IMR-90 (cell line): ENCODE data around the gene SPATS2L. TPM values are rescaled to one million over a fixed set of nuclear protein-coding genes. Genes with fewer than 3 reads are reported as not detected.

ENCODE experiments used
- ATAC-seq: fragments of 200-7000 bp; cut with Tn5 transposase; 2 replicates; pipeline ENCODE4 v1.9.1; 2020; ENCODE audit warnings: low read depth, mild to moderate bottlenecking, moderate library complexity
- BruUV-seq: library from RNA; stranded (reverse); fragments of 400-500 nt; replicated peaks from 2 replicates; lab custom pipeline; 2021; lab: Mats Ljungman, UMichigan
- CTCF ChIA-PET: fragments of 300-600 bp; formaldehyde crosslinking; extraction: SDS; loops from one replicate; lab custom pipeline; 2021; ENCODE audit warnings: antibody characterized with exemption; lab: Yijun Ruan, JAX
- POLR2A ChIA-PET: fragments of 300-600 bp; sonication (Branson Sonifier 250); formaldehyde crosslinking; loops from one replicate; lab custom pipeline; 2022; ENCODE audit warnings: antibody characterized with exemption; ENCODE audit not compliant: unreplicated experiment; lab: Charles Lee
- DNase-seq: peaks from one replicate; pipeline ENCODE4 v3.0.0; 2013
- H2AFZ ChIP-seq: replicated peaks from 2 replicates; pipeline ENCODE3; 2013; ENCODE audit warnings: low read length, mild to moderate bottlenecking; ENCODE audit not compliant: poor library complexity
- H2AK5ac ChIP-seq: 2 replicates; pipeline ENCODE4 v1.6.1; 2013; ENCODE audit warnings: low read depth, low read length, inconsistent platforms
- H2AK9ac ChIP-seq: replicated peaks from 2 replicates; pipeline ENCODE3; 2013; ENCODE audit warnings: mild to moderate bottlenecking, low read depth, low read length, moderate library complexity; ENCODE audit not compliant: poor library complexity
- H2BK120ac ChIP-seq: 2 replicates; pipeline ENCODE4 v1.6.1; 2013; ENCODE audit warnings: low read depth, low read length, inconsistent platforms
- H2BK15ac ChIP-seq: 3 replicates; pipeline ENCODE4 v1.6.1; 2013; ENCODE audit warnings: low read depth, low read length, inconsistent platforms
- H2BK20ac ChIP-seq: 2 replicates; pipeline ENCODE4 v1.6.1; 2013; ENCODE audit warnings: low read depth, mild to moderate bottlenecking, inconsistent platforms, low read length, moderate library complexity
- H2BK5ac ChIP-seq: 2 replicates; pipeline ENCODE4 v1.6.1; 2013; ENCODE audit warnings: mild to moderate bottlenecking, low read depth, low read length, inconsistent platforms; ENCODE audit not compliant: poor library complexity, severe bottlenecking
- H3K14ac ChIP-seq: replicated peaks from 2 replicates; pipeline ENCODE4 v1.6.1; 2013; ENCODE audit warnings: low read depth, low read length, inconsistent platforms
- H3K18ac ChIP-seq: 2 replicates; pipeline ENCODE4 v1.6.1; 2013; ENCODE audit warnings: low read depth, low read length, control low read depth
- H3K23ac ChIP-seq: 2 replicates; pipeline ENCODE4 v1.6.1; 2013; ENCODE audit warnings: low read depth, low read length, inconsistent platforms
- H3K27ac ChIP-seq: 2 replicates; pipeline ENCODE4 v1.5.1; 2013; ENCODE audit warnings: mild to moderate bottlenecking, control low read depth, low read length; ENCODE audit not compliant: insufficient read depth
- H3K27me3 ChIP-seq: 2 replicates; pipeline ENCODE4 v1.6.1; 2013; ENCODE audit warnings: low read length; ENCODE audit not compliant: control insufficient read depth, insufficient read depth
- H3K36me3 ChIP-seq: 2 replicates; pipeline ENCODE4 v1.6.1; 2013; ENCODE audit warnings: low read length, mixed read lengths; ENCODE audit not compliant: control insufficient read depth, insufficient read depth
- H3K4ac ChIP-seq: 2 replicates; pipeline ENCODE4 v1.6.1; 2013; ENCODE audit warnings: low read depth, low read length, inconsistent platforms
- H3K4me1 ChIP-seq: 2 replicates; pipeline ENCODE4 v1.6.1; 2013; ENCODE audit warnings: low read length, mixed read lengths; ENCODE audit not compliant: control insufficient read depth, insufficient read depth
- H3K4me2 ChIP-seq: 2 replicates; pipeline ENCODE4 v1.6.1; 2013; ENCODE audit warnings: low read depth, mild to moderate bottlenecking, control low read depth, low read length, moderate library complexity
- H3K4me3 ChIP-seq: 2 replicates; pipeline ENCODE4 v1.5.1; 2013; ENCODE audit warnings: low read depth, mild to moderate bottlenecking, control low read depth, low read length, moderate library complexity; ENCODE audit not compliant: insufficient read depth
- H3K56ac ChIP-seq: 2 replicates; pipeline ENCODE4 v1.6.1; 2013; ENCODE audit warnings: low read length, inconsistent platforms; ENCODE audit not compliant: insufficient read depth; ENCODE audit errors: extremely low read depth
- H3K79me1 ChIP-seq, 2 experiments: 2 replicates each; pipeline ENCODE4 v1.6.1; 2013; ENCODE audit warnings: low read length in 2 of 2, inconsistent platforms in 1 of 2, low read depth in 1 of 2
- H3K9ac ChIP-seq: 2 replicates; pipeline ENCODE4 v1.6.1; 2013; ENCODE audit warnings: low read depth, low read length, control low read depth
- H3K9me1 ChIP-seq: 2 replicates; pipeline ENCODE4 v1.6.1; 2013; ENCODE audit warnings: low read length, inconsistent platforms; ENCODE audit not compliant: insufficient read depth
- H3K9me3 ChIP-seq: 2 replicates; pipeline ENCODE4 v1.6.1; 2013; ENCODE audit warnings: low read length; ENCODE audit not compliant: control insufficient read depth, insufficient read depth
- H4K20me1 ChIP-seq: 2 replicates; pipeline ENCODE4 v1.6.1; 2013; ENCODE audit warnings: low read length, inconsistent platforms; ENCODE audit not compliant: insufficient read depth
- H4K5ac ChIP-seq: 2 replicates; pipeline ENCODE4 v1.6.1; 2013; ENCODE audit warnings: mild to moderate bottlenecking, low read depth, low read length, control low read depth
- H4K8ac ChIP-seq, 2 experiments: 2 replicates each; pipeline ENCODE4 v1.6.1; 2013; ENCODE audit warnings: low read depth in 2 of 2, low read length in 2 of 2, control low read depth in 1 of 2, inconsistent platforms in 1 of 2
- H4K91ac ChIP-seq: 2 replicates; pipeline ENCODE4 v1.6.1; 2013; ENCODE audit warnings: low read depth, low read length, inconsistent platforms; ENCODE audit not compliant: insufficient read depth
- CEBPB ChIP-seq: IDR thresholded peaks from 2 replicates; pipeline ENCODE4 v1.6.1; 2012; ENCODE audit warnings: low read depth, low read length, improper control_type of control experiment
- CHD1 ChIP-seq: IDR thresholded peaks from 2 replicates; pipeline ENCODE4 v1.6.1; 2012; ENCODE audit warnings: low read depth, low read length, improper control_type of control experiment
- FOS ChIP-seq: fragments of 150-350 bp; IDR thresholded peaks from 2 replicates; pipeline ENCODE4 v1.6.1; 2016; ENCODE audit warnings: low read depth, low read length
- MAFK ChIP-seq: IDR thresholded peaks from 2 replicates; pipeline ENCODE4 v1.6.1; 2012; ENCODE audit warnings: low read depth, low read length, improper control_type of control experiment
- MAZ ChIP-seq: IDR thresholded peaks from 2 replicates; pipeline ENCODE4 v1.6.1; 2012; ENCODE audit warnings: low read depth, mild to moderate bottlenecking, low read length, improper control_type of control experiment, moderate library complexity, borderline replicate concordance
- MXI1 ChIP-seq: IDR thresholded peaks from 2 replicates; pipeline ENCODE4 v1.6.1; 2012; ENCODE audit warnings: low read depth, mild to moderate bottlenecking, low read length, moderate library complexity, borderline replicate concordance
- NFE2L2 ChIP-seq: fragments of 150-350 bp; IDR thresholded peaks from 2 replicates; pipeline ENCODE4 v1.6.1; 2016; ENCODE audit warnings: low read depth, mild to moderate bottlenecking, low read length
- POLR2A ChIP-seq: IDR thresholded peaks from 2 replicates; pipeline ENCODE4 v1.6.1; 2012; ENCODE audit warnings: mild to moderate bottlenecking, low read depth, low read length
- RAD21 ChIP-seq: IDR thresholded peaks from 2 replicates; pipeline ENCODE4 v1.6.1; 2012; ENCODE audit warnings: low read length, improper control_type of control experiment
- RFX5 ChIP-seq: IDR thresholded peaks from 2 replicates; pipeline ENCODE4 v1.8.0; 2012; ENCODE audit warnings: low read depth, mild to moderate bottlenecking, low read length, moderate library complexity
- SMC3 ChIP-seq: fragments of 150-350 bp; IDR thresholded peaks from 2 replicates; pipeline ENCODE4 v1.6.1; 2016; ENCODE audit warnings: low read depth, mild to moderate bottlenecking, antibody characterized with exemption, low read length, moderate library complexity
- WGBS, 2 experiments: methylation state at CpG; one replicate each; pipeline versions ENCODE4 v1.1.5 to v1.1.7; 2013; ENCODE audit warnings: missing lambda C conversion rate in 2 of 2; ENCODE audit not compliant: insufficient read length in 1 of 2; ENCODE audit errors: extremely low coverage in 2 of 2; 5-methylcytosine and 5-hydroxymethylcytosine counted together
- dilution Hi-C: fragments of 300-500 bp; cut with HindIII; formaldehyde crosslinking; loops from one replicate; pipeline ENCODE4 v1.14.3; 2018; ENCODE audit warnings: low sequenced_read_pairs; ENCODE audit not compliant: unreplicated experiment
- in situ Hi-C: fragments of 300-500 bp; cut with MboI; formaldehyde crosslinking; loops from 3 replicates; pipeline ENCODE4 v1.14.3; 2019; ENCODE audit warnings: low sequenced_read_pairs, inconsistent platforms, mixed read lengths
- intact Hi-C: fragments of 100-400 bp; cut with micrococcal nuclease; formaldehyde crosslinking; loops from 2 replicates; pipeline ENCODE4 v1.10.0; 2022
- polyA plus RNA-seq, 3 experiments: library from polyadenylated mRNA; depleted of rRNA; stranded (reverse); fragments of >200 nt; gene quantifications; 2 replicates each; pipeline ENCODE4 v1.2.3, GENCODE V29; 2012; ENCODE audit warnings: low replicate concordance in 1 of 3
- total RNA-seq: library from RNA; depleted of rRNA; stranded (reverse); fragments of >200 nt; gene quantifications from 2 replicates; pipeline ENCODE4 v1.2.3, GENCODE V29; 2012
- TF ChIP-seq, protein P1 (sequence below): fragments of 150-350 bp; IDR thresholded peaks from 2 replicates; pipeline ENCODE4 v1.6.1; 2016; ENCODE audit warnings: low read depth, mild to moderate bottlenecking, low read length, moderate library complexity, borderline replicate concordance
- TF ChIP-seq, protein P2 (sequence below): fragments of 150-350 bp; IDR thresholded peaks from 2 replicates; pipeline ENCODE4 v1.6.1; 2017; ENCODE audit warnings: mild to moderate bottlenecking, antibody characterized with exemption, low read length, low read depth

The SPATS2L gene
- total and polyA plus RNA-seq, 2 of the 4 experiments (the other 2 are of a cell fraction), result 118 to 155 TPM

DNA sequence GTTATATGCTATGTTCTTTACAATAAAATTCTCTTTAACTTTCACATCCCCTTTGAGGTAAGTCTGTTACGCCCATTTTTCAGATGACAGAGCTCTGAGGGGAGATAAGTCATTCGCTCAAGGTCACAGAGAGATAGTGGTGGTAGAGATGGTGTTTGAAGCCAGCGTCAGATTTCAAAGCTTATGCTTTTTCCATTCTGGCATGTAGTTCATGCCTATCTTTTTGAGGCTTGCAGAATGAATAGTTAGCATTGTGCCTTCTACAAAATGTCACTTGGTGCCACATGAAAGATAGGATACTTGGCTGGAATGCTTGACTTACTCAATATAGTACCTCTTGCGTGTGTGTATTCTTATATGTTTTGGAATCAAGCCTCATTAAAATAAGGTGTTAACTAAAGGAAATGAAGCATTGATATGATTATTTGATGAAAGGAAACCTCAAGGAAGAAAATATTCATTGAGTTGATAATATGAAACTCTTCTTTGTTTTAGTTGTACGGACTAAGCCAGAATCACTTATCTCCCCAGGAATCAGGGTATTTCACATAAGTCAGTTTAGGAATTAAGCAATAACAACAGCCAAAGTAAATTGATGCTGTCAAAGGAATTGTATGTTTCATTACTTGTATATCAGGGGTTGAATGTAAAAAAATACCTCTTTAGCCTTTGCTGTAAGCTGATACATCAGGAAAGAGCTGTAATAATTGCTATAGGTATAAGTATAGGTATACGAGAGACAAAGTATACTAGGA is 15.5 kb downstream of the SPATS2L start (continued):
- TF ChIP-seq SMC3, result no peak

DNA sequence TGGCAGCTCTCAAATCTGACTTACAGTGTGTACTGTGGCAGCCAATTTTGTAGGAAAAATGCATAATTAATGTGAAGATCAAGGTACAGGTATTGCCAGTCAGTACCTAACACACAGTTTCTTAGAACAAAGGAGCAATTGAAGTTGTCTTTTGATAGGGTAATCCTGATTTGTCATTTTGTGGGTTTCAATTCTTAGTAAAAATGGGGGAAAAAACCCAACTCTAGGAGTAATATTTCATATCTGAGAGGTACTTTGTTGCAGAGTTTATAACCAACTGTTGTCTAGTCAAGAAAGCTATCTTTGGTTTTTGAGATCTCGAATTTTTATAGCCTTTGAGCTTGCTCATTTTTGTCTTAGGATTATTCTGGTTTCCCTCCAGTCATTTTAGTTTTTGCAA is 16.1 kb downstream of the SPATS2L start:
- no peak overlapping the region for H2AK9ac ChIP-seq
- no peak overlapping the region for H2BK15ac ChIP-seq
- ATAC-seq, result no peak
- H2AK5ac ChIP-seq, result no peak overlapping the region
- H3K18ac ChIP-seq, result no peak overlapping the region
- H3K79me1 ChIP-seq, result peaks cover 10 to 46% of the 10 kb centered on the region in 2 experiments; a peak in 3 of 4 replicates
- no TSS peak for BruUV-seq
- no peak overlapping the region for H3K56ac ChIP-seq
- dilution Hi-C loops, result no loop called here
- H2AFZ ChIP-seq, result no peak overlapping the region
- no peaks in the 10 kb centered on the region for H3K9me3 ChIP-seq
- H4K20me1 ChIP-seq, result peaks cover 73% of the 10 kb centered on the region
- H3K4me1 ChIP-seq, result peaks cover 18% of the 10 kb centered on the region
- in situ Hi-C loops, result no loop called here
- H3K4me2 ChIP-seq, result no peak overlapping the region
- H3K36me3 ChIP-seq, result peaks cover 3% of the 10 kb centered on the region; the same call in 1 of the 2 replicates
- ChIA-PET POLR2A (no interaction called here), CTCF (no interaction called here)
- H3K4ac ChIP-seq, result no peak overlapping the region
- no peak overlapping the region for H3K4me3 ChIP-seq
- WGBS, 2 experiments, result no CpG with 5 or more reads among the region's 1 CpG
- H4K8ac ChIP-seq, result no peak overlapping the region
- TF ChIP-seq MAZ (no peak), FOS (no peak), POLR2A (no peak), SMC3 (no peak), CEBPB (no peak), MAFK (no peak), RAD21 (no peak), NFE2L2 (no peak), CHD1 (no peak), MXI1 (no peak), RFX5 (no peak)
- TF ChIP-seq, protein P1, sequence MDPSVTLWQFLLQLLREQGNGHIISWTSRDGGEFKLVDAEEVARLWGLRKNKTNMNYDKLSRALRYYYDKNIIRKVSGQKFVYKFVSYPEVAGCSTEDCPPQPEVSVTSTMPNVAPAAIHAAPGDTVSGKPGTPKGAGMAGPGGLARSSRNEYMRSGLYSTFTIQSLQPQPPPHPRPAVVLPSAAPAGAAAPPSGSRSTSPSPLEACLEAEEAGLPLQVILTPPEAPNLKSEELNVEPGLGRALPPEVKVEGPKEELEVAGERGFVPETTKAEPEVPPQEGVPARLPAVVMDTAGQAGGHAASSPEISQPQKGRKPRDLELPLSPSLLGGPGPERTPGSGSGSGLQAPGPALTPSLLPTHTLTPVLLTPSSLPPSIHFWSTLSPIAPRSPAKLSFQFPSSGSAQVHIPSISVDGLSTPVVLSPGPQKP, result no peak
- TF ChIP-seq, protein P2, sequence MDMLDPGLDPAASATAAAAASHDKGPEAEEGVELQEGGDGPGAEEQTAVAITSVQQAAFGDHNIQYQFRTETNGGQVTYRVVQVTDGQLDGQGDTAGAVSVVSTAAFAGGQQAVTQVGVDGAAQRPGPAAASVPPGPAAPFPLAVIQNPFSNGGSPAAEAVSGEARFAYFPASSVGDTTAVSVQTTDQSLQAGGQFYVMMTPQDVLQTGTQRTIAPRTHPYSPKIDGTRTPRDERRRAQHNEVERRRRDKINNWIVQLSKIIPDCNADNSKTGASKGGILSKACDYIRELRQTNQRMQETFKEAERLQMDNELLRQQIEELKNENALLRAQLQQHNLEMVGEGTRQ, result no peak
- no peak overlapping the region for H2BK120ac ChIP-seq
- H3K27me3 ChIP-seq, result no peaks in the 10 kb centered on the region
- H3K9ac ChIP-seq, result no peak overlapping the region
- no peak overlapping the region for H2BK5ac ChIP-seq
- H3K14ac ChIP-seq, result no peak overlapping the region
- no peak overlapping the region for H3K27ac ChIP-seq
- H4K5ac ChIP-seq, result no peak overlapping the region
- no peak overlapping the region for H3K23ac ChIP-seq
- no peak overlapping the region for H4K91ac ChIP-seq
- no peak for DNase-seq
- H3K9me1 ChIP-seq, result peaks cover 12% of the 10 kb centered on the region
- intact Hi-C loops, result no loop called here
- H2BK20ac ChIP-seq, result no peak overlapping the region
